Measurements from ENCODE around the gene ERAL1.
"Not testable (repeated sequence)": the region's sequence is repeated elsewhere in the genome, so short reads cannot be mapped to it uniquely, and the experiment has no call there.

Gene ERAL1

DNA sequence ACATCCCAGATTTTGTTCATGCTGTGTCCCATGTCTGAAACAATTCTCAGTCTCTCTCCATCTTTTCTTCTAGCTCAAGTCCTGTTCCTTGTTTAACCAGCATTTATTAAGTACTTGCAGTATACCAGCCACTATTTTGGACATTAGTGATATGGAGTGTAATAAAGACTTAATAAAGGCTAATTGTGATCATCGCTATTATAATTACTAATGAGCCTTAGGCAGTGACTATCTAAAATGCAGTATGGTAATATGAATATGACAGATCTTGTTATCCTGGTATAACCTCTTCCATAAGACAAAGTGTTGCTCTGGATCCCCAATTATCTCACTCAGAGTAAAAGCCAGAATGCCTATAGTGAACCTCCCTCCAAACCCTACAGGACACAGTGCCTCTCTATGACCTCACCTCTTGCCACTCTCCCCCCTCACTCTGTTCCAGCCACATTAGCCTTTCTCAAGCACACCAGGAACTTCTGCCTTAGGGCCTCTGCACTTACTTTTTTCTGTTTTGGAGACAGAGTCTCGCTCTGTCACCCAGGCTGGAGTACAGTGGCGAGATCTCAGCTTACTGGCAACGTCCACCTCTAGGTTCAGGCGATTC lies 44.5 kb downstream of the ERAL1 start:
- no peak for DNase-seq (ENCODE audit: low read depth)

GRCh38 chr17:28900986-28901726 lies 46.3 kb downstream of the ERAL1 start:
- DNase-seq (ENCODE audit: low read depth): no peak

DNA sequence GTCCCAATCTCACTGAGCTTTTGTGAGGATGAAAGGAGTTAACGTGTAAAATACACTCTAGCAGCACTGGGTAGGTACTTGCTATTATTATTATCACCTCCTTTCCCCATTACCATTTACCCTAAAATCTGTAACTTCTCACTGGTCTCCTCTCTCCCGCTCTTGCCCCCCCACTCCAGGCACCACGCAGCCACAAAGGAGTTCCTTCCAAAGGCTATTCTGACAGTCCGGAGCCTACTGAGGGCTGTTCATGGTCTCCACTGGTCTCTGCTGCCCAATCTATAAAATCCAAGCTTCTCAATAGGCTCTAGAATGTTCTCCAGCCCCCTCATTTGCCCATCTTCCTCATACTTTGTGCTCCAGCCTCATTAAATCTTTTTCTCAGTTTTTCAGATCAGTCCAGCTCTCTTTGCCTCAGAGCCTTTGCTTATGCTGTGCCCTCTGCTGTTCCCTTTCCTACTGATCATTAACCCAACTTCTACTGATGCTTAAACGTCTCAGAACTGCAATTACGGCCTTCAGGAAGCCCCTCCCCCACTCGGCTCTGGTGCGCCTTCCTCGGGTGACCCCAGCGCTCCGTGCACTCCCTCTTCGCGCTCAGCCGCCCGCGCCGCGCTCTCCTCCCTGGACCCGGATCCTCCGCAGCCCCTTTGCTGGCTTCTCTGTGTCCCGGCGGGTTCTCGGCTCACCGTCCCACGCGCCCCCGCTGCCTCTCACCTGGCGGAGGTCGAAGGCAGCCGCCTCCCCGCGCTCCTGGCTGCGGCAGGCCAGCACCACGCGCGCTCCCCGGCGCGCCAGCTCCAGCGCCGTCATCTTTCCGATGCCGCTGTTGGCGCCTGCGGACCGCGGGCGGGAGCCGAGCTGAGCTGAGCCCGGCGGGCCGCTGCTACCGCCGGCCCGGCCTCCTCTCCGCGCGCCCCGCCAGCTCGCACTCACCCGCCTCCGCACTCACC lies 47.3 kb downstream of the ERAL1 start:
- no peak for DNase-seq (ENCODE audit: low read depth)

DNA sequence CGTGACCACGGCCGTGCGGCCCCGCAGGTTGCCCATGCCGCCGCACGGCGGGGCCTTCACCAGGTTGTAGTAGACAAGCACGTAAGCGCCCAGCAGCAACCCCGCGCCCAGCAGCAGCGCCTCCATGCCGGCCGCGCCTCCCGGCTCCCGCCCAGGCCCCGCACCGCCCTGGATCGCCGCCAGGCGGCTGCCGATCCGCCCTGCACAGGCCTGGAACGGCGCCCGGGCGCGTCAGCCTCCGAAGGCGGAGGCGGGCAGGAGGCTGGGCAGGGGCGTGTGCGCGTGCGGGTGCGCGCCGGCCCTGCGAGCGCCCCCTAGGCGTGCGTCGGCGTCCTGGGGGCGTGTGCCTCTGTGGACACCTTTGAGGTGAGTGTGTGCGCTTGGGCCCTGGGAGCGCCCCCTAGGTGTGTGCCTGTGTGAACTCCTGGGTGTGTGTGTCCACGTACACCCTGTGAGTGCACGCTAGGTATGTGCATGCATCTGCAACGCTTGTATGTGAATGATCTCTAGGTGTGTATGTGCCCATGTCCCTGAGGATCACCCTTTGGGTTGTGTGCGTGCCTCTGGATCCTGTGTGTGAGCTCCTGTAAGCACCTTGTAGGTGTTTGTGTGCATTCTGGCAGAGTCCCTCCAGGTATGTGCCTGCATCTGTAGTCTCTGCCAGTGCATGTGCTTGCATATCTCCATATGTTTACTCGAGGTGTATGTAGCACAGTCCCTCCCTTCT lies 48.2 kb downstream of the ERAL1 start, which contains the start of gene DHRS13:
TSS of gene DHRS13 (minus strand) at position 261 of the 727 bp plus-strand sequence. CDS start at position 126, 135 bp downstream.
- peak; percentile 80 for DNase-seq (ENCODE audit: low read depth)

DNA sequence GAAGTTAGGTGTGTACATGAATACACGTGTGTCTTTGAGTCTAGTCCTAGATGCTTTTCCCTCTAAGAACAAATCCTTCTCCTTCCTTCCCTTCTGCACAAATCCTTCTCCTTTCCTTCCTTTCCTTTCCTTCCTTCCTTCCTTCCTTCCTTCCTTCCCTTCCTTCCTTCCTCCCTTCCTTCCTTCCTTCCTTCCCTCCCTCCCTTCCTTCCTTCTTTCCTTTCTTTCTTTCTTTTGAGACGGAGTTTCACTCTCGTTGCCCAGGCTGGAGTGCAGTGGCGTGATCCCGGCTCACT lies 48.7 kb downstream of the ERAL1 start:
- not testable (repeated sequence) for DNase-seq (ENCODE audit: low read depth)

GRCh38 chr17:28904800-28905199 lies 50.0 kb downstream of the ERAL1 start:
- DNase-seq (ENCODE audit: low read depth): no peak

DNA sequence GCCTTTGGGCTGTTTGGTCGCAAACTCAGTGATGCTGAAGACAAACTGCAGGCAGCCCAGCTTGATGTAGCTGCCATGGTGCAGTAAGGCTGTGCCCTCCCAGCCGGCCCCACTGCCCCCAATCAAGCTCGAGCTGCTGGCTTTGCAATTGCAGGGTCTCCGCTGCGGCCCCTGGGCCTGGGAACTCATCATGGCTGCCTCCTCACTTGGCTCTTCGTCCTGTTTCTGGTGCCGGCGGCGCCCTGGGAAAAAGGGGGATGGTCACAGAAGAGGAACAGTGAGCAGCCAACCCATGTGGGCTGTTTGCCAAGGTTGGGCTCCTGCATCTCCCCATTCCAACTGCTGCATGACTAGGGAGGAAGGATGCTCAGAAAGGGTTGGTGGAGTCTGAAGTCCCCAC lies 51.5 kb downstream of the ERAL1 start:
- DNase-seq (ENCODE audit: low read depth): no peak

DNA sequence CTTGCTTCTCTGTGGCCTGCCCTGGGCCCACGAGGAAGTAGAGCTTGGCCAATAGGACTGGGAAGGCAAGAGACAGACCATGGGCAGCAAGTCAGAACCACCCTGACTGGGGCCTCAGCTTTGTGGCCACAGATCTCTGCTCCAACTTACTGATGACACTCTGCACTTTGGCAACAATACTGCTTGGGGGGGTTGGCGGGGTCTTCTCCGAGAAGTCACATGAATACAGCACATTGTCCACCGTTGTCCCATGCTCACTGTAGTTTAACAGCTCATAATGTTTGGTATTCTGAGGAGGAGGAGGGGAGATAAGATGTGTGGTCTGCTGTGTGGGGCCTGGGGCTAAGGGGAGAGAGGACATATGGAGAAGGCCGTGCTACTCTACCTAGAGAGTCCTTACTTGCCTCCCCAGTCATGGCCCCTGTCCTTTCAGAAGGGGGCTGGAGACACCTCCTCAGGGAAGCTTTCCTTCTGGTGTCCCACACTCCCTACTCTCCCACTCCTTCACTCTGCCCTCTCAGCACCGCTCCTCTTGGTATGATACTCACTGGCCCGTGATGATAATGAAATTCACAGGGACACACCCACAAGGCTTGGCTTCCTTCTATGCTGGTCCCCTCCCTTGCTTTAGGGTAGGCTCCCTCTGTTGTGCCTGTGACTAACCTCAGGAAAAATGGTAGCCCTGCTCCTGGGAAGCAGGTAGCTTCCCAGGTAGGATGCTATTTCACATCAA lies 52.1 kb downstream of the ERAL1 start:
- no peak for DNase-seq (ENCODE audit: low read depth)

DNA sequence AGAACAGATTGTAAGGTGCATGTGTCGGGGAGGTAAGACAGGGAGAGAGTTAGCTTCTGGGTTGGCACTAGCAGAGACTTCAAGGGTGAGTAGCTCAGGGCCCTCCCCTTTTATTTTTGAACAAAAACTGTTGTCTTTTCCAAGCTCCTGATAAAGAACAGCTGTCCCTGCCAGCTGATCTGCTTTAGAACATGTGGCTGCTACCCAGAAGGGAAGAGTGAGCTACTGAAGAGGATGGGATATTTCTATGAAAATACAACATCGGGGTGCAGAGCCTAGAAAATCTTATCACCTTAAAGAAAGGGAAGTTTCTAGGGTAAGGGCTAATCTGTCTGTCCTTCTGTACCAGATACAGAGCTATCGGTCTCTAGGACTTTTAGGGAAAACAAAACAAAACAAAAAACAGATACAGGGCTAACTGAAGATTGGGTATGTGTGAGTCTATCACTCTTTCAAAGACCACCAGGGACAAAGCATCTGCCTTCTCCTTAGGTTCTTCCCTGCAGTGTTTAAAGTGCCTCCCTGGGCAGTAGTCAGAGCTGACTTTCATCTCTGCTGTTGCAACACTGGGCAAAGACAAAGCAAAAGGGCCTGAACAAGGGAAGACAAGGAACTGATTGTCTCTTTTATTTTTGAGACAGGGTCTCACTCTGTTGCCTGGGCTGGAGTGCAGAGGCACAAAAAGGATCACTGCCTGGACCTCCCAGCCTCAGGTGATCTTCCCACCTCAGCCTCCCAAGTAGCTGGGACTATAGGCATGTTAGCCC lies 53.1 kb downstream of the ERAL1 start:
- no peak for DNase-seq (ENCODE audit: low read depth)

GRCh38 chr17:28908640-28909167 lies 53.9 kb downstream of the ERAL1 start:
- peak; percentile 43 for DNase-seq (ENCODE audit: low read depth)

DNA sequence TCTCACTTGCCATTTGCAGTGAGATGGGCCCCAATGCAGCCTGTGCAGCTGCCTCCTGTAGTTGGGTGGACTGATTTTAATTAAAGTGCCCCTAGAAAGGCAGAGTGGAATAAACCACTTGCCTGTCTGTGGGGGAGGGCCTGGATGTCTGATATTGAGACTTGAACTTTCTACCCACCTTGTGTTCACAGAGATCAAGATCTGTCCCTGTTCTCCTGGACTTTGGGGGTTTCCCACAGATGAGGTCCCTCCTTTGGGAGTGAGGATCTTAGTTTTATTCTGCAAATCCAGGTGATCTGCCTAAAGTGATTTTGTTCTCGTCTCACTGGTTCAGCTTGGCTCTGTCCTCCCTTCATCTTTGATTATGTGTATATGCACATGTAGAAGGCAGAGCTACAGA lies 55.7 kb downstream of the ERAL1 start:
- DNase-seq (ENCODE audit: low read depth): no peak
